ENCODE data around the gene ZIC5. TPM values are rescaled to one million over a fixed set of nuclear protein-coding genes. Genes with fewer than 3 reads are reported as not detected.

The ZIC5 gene
- total RNA-seq, 1 experiment from 2014 or later = 0.57 TPM

DNA sequence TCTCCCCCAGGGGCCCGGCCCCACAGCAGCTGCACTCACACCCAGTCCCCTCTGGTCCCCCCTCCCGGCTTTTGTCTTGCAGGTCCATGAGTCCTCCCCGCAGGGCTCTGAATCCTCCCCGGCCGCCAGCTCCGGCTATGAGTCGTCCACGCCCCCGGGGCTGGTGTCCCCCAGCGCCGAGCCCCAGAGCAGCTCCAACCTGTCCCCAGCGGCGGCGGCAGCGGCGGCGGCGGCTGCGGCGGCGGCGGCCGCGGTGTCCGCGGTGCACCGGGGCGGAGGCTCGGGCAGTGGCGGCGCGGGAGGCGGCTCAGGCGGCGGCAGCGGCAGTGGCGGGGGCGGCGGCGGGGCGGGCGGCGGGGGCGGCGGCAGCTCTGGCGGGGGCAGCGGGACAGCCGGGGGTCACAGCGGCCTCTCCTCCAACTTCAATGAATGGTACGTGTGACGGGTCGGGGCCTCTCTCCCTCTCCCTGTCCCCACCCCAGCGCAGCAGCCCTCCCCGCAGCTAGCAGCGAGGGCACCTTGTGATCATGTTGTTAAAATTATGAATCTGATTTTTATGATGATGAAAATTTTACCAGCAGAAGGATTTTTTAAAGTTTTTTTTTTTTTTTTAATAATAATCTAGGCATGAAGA lies 13.8 kb upstream of the ZIC5 start:
- intact Hi-C loops (cut with micrococcal nuclease; ENCODE audit: unreplicated experiment) = no loop called here
- H3K9me3 Mint-ChIP-seq (ENCODE audit: low read depth, unreplicated experiment) = no peaks in the 10 kb centered on the region
- no peak for DNase-seq
- no peaks in the 10 kb centered on the region for H3K4me1 Mint-ChIP-seq (ENCODE audit: low read depth, unreplicated experiment)
- TF ChIP-seq, protein P1, sequence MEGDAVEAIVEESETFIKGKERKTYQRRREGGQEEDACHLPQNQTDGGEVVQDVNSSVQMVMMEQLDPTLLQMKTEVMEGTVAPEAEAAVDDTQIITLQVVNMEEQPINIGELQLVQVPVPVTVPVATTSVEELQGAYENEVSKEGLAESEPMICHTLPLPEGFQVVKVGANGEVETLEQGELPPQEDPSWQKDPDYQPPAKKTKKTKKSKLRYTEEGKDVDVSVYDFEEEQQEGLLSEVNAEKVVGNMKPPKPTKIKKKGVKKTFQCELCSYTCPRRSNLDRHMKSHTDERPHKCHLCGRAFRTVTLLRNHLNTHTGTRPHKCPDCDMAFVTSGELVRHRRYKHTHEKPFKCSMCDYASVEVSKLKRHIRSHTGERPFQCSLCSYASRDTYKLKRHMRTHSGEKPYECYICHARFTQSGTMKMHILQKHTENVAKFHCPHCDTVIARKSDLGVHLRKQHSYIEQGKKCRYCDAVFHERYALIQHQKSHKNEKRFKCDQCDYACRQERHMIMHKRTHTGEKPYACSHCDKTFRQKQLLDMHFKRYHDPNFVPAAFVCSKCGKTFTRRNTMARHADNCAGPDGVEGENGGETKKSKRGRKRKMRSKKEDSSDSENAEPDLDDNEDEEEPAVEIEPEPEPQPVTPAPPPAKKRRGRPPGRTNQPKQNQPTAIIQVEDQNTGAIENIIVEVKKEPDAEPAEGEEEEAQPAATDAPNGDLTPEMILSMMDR (IDR thresholded peaks at IDR 0.05; ENCODE audit: unreplicated experiment) = no peak
- peak overlapping the region; percentile 60 for H3K4me3 Mint-ChIP-seq (ENCODE audit: low read depth, unreplicated experiment)
- BruUV-seq (replicated peaks) = no TSS peak
- CTCF ChIA-PET = no interaction called here
- H3K27me3 Mint-ChIP-seq (ENCODE audit: unreplicated experiment) = no peaks in the 10 kb centered on the region
- peaks cover 4% of the 10 kb centered on the region for H3K36me3 Mint-ChIP-seq (ENCODE audit: insufficient read depth, unreplicated experiment)
- no peak overlapping the region for H3K27ac Mint-ChIP-seq (ENCODE audit: unreplicated experiment)

DNA sequence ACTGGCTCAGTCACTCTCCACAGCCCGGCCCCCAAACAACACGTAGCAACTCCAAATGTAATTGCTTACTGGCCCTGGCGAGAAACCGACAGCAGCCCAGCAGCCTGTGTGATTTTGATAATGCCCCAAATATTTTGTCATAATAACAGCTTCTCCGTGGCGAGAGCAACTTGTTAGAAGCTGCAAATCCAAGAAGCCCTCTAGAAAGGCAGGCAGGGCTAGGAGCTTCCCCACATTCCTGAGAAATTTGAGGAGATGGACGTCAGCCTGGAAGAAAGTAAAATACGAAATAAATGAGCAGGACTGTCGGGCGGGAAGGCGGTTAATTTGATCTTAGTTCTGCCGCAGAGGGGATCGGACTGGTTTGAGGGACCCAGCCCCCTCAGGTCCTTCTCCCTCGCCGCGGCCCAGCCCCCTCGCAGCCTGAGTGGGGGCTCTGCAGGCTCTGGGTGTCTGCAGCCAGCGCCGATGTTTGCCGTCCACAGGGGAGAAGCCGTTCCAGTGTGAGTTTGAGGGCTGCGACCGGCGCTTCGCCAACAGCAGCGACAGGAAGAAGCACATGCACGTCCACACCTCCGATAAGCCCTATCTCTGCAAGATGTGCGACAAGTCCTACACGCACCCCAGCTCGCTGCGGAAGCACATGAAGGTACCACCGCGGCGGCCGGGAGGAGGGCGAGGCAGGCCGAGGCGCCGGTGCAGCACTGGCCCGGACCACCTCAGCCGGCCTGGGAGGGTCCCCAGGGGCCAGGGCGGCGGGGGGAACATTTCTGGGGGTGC lies 13.1 kb upstream of the ZIC5 start:
- Mint-ChIP-seq H3K4me1 (ENCODE audit: low read depth, unreplicated experiment) (no peaks in the 10 kb centered on the region), H3K27ac (ENCODE audit: unreplicated experiment) (peak overlapping the region; percentile 33), H3K27me3 (ENCODE audit: unreplicated experiment) (no peaks in the 10 kb centered on the region), H3K4me3 (ENCODE audit: low read depth, unreplicated experiment) (peak overlapping the region; percentile 60), H3K36me3 (ENCODE audit: insufficient read depth, unreplicated experiment) (peaks cover 4% of the 10 kb centered on the region), H3K9me3 (ENCODE audit: low read depth, unreplicated experiment) (no peaks in the 10 kb centered on the region)
- intact Hi-C loops (cut with micrococcal nuclease; ENCODE audit: unreplicated experiment) = no loop called here
- CTCF ChIA-PET = no interaction called here
- no peak for DNase-seq
- TF ChIP-seq, protein P1 (IDR thresholded peaks at IDR 0.05; ENCODE audit: unreplicated experiment) = no peak
- BruUV-seq (replicated peaks) = no TSS peak

DNA sequence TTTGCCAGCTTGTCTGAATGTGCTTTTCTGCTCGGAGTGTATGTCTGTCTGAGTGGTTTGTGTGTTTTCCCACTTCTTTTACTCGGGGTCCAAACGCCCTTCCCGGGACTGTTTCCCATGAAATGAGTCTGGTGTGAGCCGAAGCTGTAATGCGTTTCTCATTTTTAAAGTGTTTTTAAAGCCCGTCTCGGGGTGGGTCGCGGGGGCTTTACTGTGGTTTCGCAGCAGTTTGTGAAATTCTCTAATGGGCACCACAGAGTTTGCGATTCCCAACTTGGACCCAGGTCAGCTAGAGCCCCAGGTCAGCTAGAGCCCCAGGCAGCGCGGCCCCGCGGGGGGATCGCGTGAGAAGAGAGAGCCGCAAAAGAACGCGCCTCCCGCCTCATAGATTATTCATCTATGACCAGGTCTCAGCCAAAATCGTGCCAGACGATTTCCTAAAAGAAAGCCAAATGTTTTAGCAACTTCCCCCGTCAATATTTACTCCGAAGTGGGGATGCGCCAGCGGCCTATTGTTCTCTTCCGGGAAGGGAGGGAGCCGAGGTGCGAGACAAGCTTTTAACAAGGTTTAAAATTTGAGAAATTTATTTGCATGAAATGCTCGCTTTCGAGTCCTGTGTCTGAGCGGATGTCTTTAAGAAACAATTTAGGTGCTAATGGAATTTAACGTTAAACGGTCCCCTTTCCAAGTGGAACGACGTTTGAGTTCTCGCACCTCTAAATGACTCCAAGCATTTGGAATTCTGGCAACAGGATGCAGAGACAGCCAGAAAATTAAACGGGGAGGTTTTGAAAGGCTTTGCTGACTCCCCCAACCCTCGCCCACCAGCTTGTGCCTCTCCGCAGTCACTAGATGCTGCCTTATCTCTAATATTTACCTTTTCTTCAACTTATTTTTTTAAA lies 12.2 kb upstream of the ZIC5 start:
- H3K36me3 Mint-ChIP-seq (ENCODE audit: insufficient read depth, unreplicated experiment) = peaks cover 4% of the 10 kb centered on the region
- CTCF ChIA-PET = no interaction called here
- BruUV-seq (replicated peaks) = TSS peak; percentile 37
- no peaks in the 10 kb centered on the region for H3K9me3 Mint-ChIP-seq (ENCODE audit: low read depth, unreplicated experiment)
- H3K4me3 Mint-ChIP-seq (ENCODE audit: low read depth, unreplicated experiment) = peak overlapping the region; percentile 60
- no peaks in the 10 kb centered on the region for H3K27me3 Mint-ChIP-seq (ENCODE audit: unreplicated experiment)
- TF ChIP-seq, protein P1 (IDR thresholded peaks at IDR 0.05; ENCODE audit: unreplicated experiment) = no peak
- H3K4me1 Mint-ChIP-seq (ENCODE audit: low read depth, unreplicated experiment) = no peaks in the 10 kb centered on the region
- no peak overlapping the region for H3K27ac Mint-ChIP-seq (ENCODE audit: unreplicated experiment)
- intact Hi-C loops (cut with micrococcal nuclease; ENCODE audit: unreplicated experiment) = no loop called here
- DNase-seq = no peak

DNA sequence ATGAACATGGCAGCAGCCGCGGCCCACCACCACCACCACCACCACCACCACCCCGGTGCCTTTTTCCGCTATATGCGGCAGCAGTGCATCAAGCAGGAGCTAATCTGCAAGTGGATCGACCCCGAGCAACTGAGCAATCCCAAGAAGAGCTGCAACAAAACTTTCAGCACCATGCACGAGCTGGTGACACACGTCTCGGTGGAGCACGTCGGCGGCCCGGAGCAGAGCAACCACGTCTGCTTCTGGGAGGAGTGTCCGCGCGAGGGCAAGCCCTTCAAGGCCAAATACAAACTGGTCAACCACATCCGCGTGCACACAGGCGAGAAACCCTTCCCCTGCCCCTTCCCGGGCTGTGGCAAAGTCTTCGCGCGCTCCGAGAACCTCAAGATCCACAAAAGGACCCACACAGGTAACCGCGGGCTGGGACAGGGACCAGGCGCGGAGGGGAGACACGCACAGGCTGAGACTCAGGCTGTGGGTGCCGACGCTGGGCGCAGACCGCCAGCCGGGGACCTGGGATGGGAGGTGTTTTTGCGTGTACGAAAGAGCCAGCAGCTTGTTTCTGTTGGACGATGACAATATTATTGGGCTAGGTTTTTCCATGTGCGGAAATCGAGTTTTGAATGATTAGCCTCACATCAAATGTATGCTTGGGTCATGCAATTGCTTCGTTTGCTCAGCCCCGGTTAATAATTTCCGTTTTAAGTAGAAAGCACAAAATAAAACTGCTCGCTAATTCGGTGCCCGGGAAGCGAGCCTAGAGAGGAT lies 11.3 kb upstream of the ZIC5 start:
- Mint-ChIP-seq H3K27ac (ENCODE audit: unreplicated experiment) (no peak overlapping the region), H3K4me1 (ENCODE audit: low read depth, unreplicated experiment) (no peaks in the 10 kb centered on the region), H3K4me3 (ENCODE audit: low read depth, unreplicated experiment) (peak overlapping the region; percentile 60), H3K9me3 (ENCODE audit: low read depth, unreplicated experiment) (no peaks in the 10 kb centered on the region), H3K27me3 (ENCODE audit: unreplicated experiment) (no peaks in the 10 kb centered on the region), H3K36me3 (ENCODE audit: insufficient read depth, unreplicated experiment) (peaks cover 4% of the 10 kb centered on the region)
- no TSS peak for BruUV-seq (replicated peaks)
- intact Hi-C loops (cut with micrococcal nuclease; ENCODE audit: unreplicated experiment) = no loop called here
- CTCF ChIA-PET = interaction anchor here (0.7 kb wide), 1 partner anchor 431 kb away, joined by 5 read pairs; no protein-coding TSS in a partner anchor
- no peak for DNase-seq
- TF ChIP-seq, protein P1 (IDR thresholded peaks at IDR 0.05; ENCODE audit: unreplicated experiment) = no peak
